M059J (cell line): ENCODE results near the gene CAPN11. TPM values are rescaled to one million over a fixed set of nuclear protein-coding genes. Genes with fewer than 3 reads are reported as not detected.
A peak's percentile ranks its signal among the peaks of the same experiment; 100 is the strongest.

Experiments used
- DNase-seq: peaks from one replicate; pipeline ENCODE4 v3.0.0-alpha.2; 2012; ENCODE audit warnings: low read depth
- total RNA-seq: library from RNA; depleted of rRNA; stranded (reverse); fragments of >200 nt; shearing (Covaris generic); gene quantifications from 2 replicates; pipeline ENCODE4 v1.2.3, GENCODE V29; 2014

Gene CAPN11
- total RNA-seq, 1 experiment from 2014 or later = not detected

DNA sequence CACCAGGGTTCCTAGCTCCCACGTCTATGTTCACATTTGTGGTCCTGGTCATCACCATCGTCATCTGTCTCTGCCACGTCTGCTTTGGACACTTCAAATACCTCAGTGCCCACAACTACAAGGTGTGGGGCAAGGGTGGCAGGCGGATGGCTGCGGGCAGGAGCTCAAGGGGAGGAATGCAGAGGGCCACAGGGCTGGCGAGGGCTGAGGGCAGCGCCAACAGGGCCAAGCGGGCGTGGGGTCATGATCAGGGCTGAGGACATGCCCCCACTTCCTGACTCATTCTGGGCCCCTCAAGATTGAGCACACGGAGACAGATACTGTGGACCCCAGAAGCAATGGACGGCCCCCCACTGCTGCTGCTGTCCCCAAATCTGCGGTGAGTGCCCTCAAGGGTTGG, 4.6 kb upstream of the CAPN11 start:
- no peak for DNase-seq

DNA sequence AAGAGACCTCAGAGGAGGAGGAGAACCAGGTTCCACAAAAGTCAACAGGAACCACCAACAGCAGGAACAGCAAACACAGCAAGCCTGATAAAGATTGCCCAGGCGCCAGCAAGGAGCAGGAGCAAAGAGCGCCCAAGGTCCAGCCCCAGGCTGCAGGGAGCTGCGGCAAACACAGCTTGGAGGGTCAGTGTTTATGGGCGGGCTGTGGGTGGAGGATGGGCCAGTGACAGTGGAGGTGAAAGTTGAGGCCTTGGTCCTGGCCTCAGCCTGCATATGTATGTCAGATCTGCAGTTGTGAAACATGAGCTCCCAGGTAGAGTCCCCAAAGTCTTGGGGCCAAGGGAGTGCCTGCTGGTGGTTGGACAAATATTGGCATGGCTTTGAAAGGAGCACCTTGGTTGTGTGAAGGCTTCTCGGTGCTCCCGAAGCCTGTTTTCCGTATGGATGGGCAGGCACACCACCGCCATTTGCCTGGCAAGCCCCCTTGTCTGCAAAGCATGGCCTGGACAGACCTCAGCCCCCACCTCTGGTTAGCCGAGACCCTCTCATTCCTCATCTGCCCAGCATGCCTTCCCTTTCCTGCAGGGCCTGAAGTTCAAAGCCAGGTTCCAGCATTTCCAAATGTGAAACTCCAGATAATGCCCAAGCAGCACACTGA, 2.0 kb upstream of the CAPN11 start:
- no peak for DNase-seq

DNA sequence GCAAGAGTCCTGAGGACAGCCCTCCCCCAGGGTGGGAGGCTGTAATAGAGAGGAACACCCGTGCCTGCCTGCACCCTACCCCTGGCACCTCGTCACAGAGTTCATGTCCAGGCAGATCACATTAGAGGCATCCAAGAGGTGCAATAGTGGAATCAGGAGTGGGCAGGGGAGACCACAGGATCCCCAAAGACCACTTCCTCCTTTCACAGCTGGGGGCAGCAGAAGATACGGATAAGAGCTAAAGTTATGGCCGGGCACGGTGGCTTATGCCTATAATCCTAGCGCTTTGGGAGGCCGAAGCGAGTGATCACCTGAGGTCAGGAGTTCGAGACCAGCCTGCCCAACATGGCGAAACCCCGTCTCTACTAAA, 1.5 kb upstream of the CAPN11 start:
- DNase-seq = no peak

DNA sequence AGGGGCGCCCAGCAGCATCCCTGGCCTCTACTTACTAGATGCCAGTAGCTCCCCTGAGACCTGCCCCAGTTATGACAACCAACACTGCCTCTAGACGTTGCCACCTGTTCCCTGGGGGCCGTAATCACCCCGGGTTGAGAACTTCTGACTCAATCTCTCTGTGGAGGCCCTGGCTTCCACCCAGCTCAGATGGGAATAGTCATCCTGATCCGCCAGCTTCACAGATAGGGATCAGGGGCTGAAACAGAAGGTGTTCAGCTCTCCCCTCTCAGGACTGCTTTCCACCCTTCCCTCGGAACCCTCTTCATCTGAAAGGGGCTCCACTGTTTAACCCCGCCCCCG, 3.3 kb downstream of the CAPN11 start:
- DNase-seq = peak; percentile 93

DNA sequence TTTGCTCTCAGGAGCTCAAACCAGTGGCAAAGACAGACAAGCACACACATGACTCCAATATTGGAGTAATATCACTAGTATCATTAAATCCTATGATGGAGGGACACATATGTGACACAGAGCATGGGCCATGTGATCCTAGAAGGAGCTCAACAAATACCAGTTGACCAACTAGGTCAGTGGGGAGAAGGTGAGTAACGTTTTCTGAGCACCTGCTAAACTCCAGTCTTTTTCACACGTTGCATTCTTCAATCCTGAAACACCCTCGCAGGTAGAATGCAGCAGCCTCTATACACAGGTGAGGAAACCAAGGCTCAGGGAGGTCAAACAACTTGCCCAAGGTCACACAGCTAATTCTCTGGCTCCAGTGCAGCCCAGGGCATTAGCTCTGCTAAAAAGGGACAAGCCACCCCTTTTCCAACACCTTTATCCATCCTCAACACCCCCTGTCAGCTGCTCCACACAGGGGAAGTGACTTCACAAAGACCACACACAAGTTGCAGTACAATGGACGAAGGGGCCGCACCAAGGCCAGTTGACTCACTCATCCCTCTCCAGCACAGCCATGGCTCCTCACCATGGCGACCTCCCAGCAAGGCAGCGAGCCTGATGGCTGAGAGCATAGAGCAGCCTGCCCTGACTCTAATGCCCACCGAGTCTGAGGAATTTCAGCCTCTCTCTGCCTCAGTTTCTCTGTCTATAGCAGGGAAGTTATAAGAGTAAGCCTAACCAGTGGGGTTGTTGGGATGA, 4.4 kb downstream of the CAPN11 start:
- DNase-seq = no peak

DNA sequence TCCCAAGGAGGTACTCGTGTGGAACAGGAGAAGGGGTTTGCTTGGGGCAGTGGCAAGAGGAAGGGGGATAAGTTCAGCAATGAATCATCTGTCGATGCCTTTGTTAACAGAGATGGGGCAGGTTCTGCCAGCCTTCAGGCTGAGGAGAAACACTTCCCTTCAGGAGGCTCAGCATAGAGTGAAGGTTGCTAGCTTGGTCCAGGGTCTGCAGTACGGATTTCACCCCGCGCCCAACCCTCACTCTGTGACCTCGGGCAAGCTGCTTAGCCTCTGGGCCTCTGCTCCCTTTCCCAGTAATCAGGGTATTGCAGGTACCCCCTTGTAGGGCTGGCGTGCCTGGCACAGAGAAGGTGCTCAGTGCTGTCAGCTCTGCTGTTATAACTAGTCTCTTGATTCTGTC, 7.5 kb downstream of the CAPN11 start:
- no peak for DNase-seq

DNA sequence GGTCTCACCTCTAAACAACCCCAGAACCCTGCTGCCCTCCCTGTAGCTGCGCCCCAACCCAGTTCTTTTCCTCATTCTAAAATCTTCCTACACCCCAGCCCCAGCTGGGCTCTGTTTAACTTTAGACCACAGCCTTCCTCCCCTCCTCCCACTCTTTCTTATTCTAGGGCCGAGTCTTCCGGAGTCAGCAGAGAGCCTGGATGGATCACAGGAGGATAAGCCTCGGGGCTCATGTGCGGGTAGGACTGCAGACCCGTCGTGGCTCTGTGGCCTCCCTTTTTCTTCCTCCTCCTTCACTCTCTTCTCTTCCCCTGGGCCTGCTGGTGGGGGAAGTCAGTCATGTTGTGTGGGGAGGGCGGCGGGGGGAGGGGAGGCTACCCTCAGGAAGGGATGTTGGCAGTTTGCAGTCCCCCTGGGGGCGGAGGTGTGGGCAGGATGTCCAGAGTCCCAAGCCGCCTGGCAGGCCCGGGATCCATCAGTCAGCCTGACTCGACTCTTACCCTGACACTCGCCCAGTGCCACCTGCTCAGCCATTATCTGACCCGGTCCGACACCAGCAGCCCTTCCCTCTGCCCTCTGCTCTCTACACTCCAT, 8.1 kb downstream of the CAPN11 start:
- no peak for DNase-seq

DNA sequence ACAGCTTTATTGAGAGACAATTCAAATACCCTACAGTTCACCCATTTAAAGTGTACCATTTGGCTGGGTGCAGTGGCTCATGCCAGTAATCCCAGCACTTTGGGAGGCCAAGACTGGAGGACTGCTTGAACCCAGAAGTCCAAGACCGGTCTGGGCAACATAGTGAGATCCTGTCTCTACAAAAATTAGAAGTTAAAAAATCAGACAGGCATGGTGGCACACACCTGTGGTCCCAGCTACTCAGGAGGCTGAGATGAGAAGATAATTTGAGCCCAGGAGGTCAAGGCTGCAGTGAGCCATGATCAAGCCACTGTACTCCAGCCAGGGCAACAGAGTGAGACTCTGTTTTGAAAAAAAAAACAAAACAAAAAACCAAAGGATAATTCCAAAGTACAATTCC, 8.9 kb downstream of the CAPN11 start:
- DNase-seq = no peak

DNA sequence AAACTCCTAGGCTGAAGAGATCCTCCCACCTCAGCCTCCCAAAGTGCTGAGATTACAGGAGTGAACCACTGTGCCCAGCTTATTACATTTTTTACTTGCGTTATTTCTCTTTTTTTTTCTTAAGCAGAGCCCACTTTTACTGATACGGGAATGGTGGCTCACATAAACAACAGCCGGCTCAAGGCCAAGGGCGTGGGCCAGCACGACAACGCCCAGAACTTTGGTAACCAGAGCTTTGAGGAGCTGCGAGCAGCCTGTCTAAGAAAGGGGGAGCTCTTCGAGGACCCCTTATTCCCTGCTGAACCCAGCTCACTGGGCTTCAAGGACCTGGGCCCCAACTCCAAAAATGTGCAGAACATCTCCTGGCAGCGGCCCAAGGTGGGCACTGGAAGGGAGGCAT, 10.5 kb downstream of the CAPN11 start:
- no peak for DNase-seq

DNA sequence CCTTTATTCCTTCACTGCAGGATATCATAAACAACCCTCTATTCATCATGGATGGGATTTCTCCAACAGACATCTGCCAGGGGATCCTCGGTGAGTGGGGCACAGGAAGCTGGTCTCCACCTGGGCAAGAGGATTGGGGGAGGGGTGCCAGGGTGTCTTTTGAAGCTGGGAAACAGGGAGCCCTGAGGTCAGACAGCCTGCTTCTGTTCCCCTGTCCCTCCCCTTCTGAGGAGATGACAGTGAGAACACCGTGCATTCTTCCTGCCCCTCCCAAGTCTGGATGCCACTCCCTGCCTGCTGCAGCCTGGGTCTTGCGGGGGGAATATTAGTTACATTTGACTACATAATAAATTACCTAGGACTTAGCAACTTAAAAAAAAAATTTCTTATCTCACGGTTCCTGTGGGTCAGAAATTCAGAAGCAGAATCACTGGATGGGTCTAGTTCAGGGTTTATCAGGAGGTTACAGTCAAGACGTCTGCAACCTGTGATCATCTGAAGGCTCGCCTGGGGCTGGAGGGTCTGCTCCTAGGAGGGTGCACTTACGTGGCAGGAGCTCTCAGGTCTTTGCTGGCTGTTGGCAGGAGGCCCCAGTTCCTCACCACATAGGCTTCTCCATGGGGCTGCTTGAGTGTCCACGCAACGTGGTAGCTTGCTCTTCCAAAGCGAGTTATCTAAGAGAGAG, 11.4 kb downstream of the CAPN11 start:
- DNase-seq = no peak

DNA sequence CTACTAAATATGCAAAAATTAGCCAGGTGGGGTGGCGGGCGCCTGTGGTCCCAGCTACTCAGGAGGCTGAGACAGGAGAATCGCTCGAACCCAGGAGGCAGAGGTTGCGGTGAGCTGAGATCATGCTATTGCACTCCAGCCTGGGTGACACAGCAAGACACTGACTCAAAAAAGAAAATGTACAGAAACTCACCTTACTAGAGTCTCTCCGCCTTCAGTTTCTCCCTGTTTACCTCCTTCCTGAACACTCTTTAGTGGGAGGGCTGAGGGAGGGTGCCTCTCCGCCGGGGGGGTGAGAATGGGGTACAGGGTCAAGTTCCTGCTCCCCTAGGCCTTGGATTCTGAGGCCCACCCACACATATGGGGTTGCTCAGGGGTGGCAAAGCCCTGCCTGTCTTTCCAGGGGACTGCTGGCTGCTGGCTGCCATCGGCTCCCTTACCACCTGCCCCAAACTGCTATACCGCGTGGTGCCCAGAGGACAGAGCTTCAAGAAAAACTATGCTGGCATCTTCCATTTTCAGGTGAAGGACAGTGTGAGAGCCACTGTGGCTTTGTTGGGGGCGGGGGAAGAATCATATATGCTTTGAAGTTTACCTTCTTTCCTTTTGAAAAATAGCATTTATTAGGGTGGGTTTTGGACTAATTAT, 13.4 kb downstream of the CAPN11 start:
- DNase-seq = no peak

DNA sequence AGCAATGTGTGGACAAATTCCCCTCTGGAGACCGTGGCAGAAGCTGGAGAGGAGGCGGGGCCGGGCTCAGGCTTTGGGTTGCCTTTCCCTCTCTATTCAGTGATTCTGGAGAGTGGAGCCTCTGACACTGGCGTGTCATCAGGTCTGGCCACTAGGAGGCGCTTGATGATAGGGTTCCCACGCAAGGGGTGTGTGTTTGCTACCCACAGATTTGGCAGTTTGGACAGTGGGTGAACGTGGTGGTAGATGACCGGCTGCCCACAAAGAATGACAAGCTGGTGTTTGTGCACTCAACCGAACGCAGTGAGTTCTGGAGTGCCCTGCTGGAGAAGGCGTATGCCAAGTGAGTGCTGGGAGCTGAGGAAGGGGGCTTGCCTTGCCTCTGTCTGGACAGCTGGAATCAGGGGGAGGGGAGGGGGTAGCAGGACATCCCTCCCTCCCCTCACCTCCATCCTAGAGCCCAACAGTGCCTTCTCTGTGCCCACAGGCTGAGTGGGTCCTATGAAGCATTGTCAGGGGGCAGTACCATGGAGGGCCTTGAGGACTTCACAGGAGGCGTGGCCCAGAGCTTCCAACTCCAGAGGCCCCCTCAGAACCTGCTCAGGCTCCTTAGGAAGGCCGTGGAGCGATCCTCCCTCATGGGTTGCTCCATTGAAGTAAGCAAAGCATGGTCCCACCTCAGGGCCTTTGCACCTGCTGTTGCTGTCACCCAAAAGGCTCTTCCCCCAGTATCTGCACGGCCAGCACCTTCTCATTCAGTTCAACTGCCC, 14.3 kb downstream of the CAPN11 start:
- DNase-seq = peak; percentile 92

DNA sequence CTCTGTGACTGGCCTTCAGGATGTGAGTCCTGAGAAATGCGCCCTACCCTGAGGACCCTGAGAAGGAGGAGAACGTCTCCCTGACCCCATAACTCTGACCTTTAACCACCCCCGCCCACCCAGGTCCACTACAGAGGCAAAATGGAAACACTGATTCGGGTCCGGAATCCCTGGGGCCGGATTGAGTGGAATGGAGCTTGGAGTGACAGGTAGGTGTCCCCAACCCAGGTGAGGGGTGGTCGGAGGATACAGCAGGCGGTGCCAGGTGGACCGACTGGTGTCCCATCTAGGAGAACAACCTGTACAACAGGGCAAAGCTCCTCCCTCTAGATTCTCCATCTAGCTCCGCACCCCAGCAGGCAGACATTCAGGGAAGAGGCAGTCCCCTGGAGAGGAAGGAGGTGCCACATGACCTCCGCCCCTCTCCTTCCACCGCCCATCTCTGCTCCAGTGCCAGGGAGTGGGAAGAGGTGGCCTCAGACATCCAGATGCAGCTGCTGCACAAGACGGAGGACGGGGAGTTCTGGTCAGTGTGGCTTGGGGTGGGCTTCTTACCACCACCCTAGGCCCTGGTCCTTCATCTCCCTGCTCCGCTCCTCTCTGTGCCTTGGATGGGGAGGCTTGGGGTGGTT, 17.6 kb downstream of the CAPN11 start:
- DNase-seq = no peak

DNA sequence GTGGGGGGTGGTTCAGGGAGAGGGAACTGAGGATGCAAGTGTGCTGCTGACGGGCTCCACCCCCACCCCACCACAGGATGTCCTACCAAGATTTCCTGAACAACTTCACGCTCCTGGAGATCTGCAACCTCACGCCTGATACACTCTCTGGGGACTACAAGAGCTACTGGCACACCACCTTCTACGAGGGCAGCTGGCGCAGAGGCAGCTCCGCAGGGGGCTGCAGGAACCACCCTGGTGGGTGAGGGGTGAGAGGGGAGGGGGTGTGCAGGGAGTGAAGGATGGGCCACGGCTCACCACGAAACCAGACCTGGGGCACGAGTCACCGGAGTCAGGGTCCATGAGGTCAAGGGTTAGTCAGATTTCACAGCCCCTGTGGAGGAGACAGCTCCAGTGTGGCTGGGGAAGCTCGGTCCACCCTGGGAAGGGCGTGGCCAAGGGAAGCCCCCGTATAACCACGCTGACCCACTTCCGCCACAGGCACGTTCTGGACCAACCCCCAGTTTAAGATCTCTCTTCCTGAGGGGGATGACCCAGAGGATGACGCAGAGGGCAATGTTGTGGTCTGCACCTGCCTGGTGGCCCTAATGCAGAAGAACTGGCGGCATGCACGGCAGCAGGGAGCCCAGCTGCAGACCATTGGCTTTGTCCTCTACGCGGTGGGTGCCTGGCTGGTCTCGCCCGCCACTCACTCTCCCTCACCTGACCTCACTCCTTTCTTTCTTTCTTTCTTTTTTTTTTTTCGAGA, 18.3 kb downstream of the CAPN11 start:
- no peak for DNase-seq

DNA sequence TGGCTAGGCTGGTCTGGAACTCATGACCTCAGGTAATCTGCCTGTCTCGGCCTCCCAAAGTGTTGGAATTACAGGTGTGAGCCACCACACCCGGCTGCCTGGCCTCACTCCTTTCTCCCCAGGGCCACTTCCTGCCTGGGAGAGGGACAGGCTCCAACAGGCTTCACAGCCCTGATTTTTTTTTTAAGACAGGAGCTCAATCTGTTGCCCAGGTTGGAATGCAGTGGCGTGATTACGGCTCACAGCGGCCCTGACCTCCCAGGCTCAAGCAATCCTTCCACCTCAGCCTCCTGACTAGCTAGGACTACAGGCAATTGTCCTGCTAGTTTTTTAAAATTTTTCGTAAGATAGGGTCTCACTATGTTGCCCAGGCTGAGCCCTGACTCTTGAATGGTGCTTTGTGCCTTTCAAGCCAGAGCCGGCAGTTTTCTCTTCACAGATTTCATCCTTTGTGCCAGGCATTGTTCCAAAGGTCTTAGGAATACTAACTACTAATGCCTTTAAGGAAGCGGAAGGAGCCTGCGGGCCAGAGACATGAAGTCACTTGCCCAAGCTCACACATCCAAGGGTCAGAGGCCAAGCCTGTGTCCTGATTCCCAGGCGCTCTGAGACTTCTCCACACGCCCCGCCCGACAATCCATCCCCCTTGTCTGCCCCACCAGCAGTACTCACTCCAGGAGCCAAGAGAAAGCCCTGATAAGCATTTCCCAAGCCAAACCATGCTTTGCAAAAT, 19.2 kb downstream of the CAPN11 start:
- peak; percentile 84 for DNase-seq

DNA sequence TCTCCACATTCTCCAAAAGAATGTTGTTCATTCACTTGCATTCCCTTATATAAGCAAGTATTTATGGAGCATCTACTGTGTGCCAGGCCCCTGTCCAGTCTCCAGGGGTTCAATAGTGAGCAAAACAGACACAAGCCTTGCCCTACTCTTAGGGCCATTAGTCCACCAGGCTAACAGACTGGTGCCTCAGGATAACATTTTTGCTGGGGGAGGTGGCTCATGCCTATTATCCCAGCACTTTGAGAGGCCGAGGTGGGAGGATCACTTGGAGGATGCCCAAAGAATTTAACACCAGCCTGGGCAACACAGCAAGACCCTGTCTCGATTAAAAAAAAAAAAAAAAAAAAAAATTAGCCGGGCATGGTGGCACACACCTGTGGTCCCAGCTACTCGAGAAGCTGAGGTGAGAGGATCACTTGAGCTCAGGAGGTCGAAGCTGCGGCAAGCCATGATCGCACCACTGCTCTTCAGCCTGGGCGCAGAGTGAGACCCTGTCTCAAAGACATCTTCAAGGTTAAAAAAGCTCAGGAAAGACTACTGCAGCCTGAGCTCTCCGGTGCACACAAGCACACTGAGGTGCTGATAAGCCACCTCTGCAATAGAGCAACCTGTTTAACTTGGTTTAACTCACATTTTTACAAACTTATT, 19.9 kb downstream of the CAPN11 start:
- DNase-seq = no peak

DNA sequence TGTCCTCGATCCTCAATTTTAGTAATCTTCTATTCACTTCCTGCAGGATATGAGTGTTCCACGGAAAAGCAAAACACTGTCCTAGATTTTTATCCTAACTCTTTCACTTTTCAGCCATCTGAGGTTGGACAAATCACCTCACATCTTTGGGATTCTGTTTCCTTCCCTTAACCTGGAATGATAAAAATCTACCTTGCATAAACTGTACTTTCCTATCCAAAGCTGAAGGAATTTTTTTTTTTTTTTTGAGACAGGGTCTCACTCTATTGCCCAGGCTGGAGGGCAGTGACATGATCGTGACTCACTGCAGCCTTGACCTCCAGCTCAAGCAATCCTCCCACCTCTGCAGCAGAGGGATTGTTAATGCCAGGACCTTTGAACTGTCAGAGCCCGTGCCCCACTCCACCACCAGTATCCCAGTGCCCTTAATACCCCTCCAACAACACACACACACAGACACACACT, 20.5 kb downstream of the CAPN11 start:
- DNase-seq = peak; percentile 67

DNA sequence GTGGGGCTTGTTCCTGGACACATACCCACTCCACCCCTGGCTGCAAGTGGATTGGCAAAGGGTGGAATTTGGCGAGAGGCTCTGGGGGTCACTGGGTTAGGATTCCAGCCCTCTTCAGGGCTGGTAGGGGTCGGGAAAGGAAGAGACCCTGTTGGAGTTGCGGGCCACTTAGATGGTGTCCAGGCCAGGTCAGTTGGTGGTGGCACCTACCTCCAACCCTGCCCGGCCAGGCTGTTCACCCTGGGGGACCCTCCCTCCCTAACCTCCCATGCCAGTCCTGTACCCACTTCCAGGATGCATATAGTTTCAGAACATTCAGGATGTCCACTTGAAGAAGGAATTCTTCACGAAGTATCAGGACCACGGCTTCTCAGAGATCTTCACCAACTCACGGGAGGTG, 21.0 kb downstream of the CAPN11 start:
- no peak for DNase-seq

DNA sequence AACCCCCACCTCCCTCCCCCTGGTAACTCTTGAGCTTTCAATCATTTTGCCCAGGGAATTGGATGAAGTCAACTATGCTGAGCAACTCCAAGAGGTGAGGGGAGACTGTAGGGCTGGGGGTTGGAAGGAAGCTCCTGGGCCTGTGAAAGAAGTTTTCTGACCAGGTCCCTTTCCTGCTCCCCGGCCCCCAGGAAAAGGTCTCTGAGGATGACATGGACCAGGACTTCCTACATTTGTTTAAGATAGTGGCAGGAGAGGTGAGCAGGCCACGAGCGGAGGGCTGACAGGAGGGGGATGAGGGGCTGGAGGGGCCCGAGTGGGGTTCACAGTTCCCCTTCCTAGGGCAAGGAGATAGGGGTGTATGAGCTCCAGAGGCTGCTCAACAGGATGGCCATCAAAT, 21.8 kb downstream of the CAPN11 start:
- no peak for DNase-seq
